HG03460 (cell line): ENCODE results near the gene PARD6G.

Experiments
- ATAC-seq: cut with Tn5 transposase; IDR thresholded peaks from one replicate; pipeline ENCODE4 v1.9.1; 2021; ENCODE audit not compliant: unreplicated experiment

Gene PARD6G

GRCh38 chr18:80191907-80192652 is 55.2 kb downstream of the PARD6G start:
- no peak for ATAC-seq

GRCh38 chr18:80191264-80191663 is 56.0 kb downstream of the PARD6G start:
- ATAC-seq: no peak

GRCh38 chr18:80190311-80190710 is 57.0 kb downstream of the PARD6G start:
- ATAC-seq: no peak

GRCh38 chr18:80189531-80189865 is 57.8 kb downstream of the PARD6G start:
- ATAC-seq: no peak

GRCh38 chr18:80188643-80189530 is 58.4 kb downstream of the PARD6G start:
- no peak for ATAC-seq

GRCh38 chr18:80187956-80188642 is 59.2 kb downstream of the PARD6G start:
- no peak for ATAC-seq

- ATAC-seq: no peak
Measured at GRCh38 chr18:80185545-80185944, 61.8 kb downstream of the PARD6G start.

- ATAC-seq: no peak
Measured at GRCh38 chr18:80184243-80184772, 63.0 kb downstream of the PARD6G start.

- no peak for ATAC-seq
Measured at GRCh38 chr18:80183273-80184050, 63.9 kb downstream of the PARD6G start.

- ATAC-seq: no peak
Measured at GRCh38 chr18:80182855-80183254, 64.5 kb downstream of the PARD6G start.

- no peak for ATAC-seq
Measured at GRCh38 chr18:80181642-80182461, 65.5 kb downstream of the PARD6G start.

GRCh38 chr18:80180778-80181564 is 66.3 kb downstream of the PARD6G start:
- no peak for ATAC-seq

- no peak for ATAC-seq
Measured at GRCh38 chr18:80179857-80180558, 67.3 kb downstream of the PARD6G start.

- ATAC-seq: no peak
Measured at GRCh38 chr18:80178935-80179818, 68.1 kb downstream of the PARD6G start.

- ATAC-seq: no peak
Measured at GRCh38 chr18:80177128-80177527, 70.2 kb downstream of the PARD6G start.

- ATAC-seq: no peak
Measured at GRCh38 chr18:80176334-80177073, 70.8 kb downstream of the PARD6G start.
